ENCODE data around the gene CFAP100. TPM values are rescaled to one million over a fixed set of nuclear protein-coding genes. Genes with fewer than 3 reads are reported as not detected.

CFAP100 gene
- total RNA-seq, 4 donors from 2014 or later, result not detected

DNA sequence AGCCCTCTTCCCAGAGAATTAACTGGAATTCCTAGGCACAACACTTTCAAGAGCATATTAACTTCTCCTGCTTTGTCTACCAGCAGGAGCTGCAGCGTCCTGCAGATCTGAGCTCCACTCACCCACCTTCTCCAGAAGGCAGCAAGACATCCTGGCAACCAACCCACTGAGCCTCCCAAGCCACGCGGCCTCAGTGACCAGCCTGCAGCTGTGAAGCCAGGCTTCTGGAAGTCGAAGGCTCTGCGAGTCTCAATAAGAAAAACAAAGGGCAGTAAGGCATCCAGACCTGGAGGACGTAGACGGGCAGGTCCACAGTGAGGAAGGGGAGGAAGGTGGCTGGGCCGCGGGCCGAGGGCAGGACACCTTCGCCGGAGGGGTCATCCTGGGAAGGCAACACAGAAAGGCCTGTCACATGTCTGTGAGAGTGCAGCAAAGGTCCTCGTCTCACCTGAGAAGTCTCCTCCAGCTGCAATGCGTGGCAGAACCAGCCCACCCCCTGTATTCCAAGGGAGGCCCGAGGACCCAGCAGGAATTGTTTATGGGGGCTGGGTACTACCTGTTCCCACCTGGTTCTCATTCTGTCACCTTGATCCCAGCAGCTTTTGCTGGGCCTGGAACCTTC is 44.7 kb downstream of the CFAP100 start:
- intact Hi-C loops (cut with DNase I; ENCODE audit: low total_unique reads) (no loop called here), in situ Hi-C loops (cut with MboI; ENCODE audit: low pct_ligation_motif_present in 1 of 4, low pct_unique_long_range_greater_than_20kb in 1 of 4, low sequenced_read_pairs in 3 of 4) (no loop called here)
- 91 to 100% methylated on average over 1 to 15 of the region's 15 CpGs for WGBS, 2 donors (ENCODE audit: low coverage in 1 of 2)
- Histone ChIP-seq H3K9me3 (no peaks in the 10 kb centered on the region), H3K27ac (no peak overlapping the region), H3K4me1 (no peaks in the 10 kb centered on the region), H3K4me3 (no peak overlapping the region), H3K27me3 (no peaks in the 10 kb centered on the region), H3K36me3 (peaks cover 0 to 9% (median 2%) of the 10 kb centered on the region in 4 donors)
- no peak for DNase-seq
- TF ChIP-seq EP300 (IDR thresholded peaks at IDR 0.05; ENCODE audit: low read depth), result no peak

DNA sequence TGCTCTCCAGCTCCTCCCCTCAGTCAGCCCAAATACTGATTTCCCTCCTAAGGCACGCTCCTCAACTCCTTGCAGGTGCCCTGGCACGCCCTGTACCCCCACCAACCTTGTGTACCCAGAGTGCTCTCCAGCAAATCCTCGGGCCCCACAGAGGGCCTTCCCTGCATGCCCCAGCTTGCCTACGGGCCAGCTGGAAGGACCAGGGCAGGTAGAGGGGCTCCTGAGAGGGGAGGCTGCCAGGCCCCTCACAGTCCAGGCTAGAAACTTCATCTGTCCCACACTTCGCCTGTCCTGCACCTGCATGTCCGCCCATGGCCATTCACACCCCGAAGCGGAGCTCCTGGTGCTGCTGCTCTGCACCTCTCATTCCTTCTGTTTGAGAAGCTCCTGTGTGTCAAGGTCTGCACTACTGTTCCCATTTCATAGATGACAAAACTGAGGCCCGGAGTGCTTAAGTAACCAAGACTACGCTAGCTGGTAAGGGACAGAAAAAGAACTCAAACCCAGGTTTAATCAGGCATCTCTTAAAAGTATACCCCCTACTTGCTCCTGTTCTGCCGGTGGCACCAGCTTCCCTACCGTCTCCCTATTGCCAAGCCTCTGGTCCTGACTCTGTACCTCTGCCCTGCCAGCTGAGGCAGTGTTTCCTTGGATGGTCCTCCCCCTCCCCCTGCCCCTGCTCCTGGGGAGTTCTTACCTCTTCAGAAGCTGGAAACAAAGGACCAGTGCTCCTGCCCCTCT is 45.4 kb downstream of the CFAP100 start:
- Histone ChIP-seq H3K36me3 (peaks cover 0 to 9% (median 2%) of the 10 kb centered on the region in 4 donors), H3K27ac (no peak overlapping the region), H3K27me3 (no peaks in the 10 kb centered on the region), H3K4me3 (no peak overlapping the region), H3K4me1 (no peaks in the 10 kb centered on the region), H3K9me3 (no peaks in the 10 kb centered on the region)
- intact Hi-C loops (cut with DNase I; ENCODE audit: low total_unique reads) (no loop called here), in situ Hi-C loops (cut with MboI; ENCODE audit: low pct_ligation_motif_present in 1 of 4, low pct_unique_long_range_greater_than_20kb in 1 of 4, low sequenced_read_pairs in 3 of 4) (no loop called here)
- TF ChIP-seq POLR2AphosphoS5 (IDR thresholded peaks at IDR 0.05) (no peak), POLR2A (IDR thresholded peaks at IDR 0.05) (no peak), EP300 (IDR thresholded peaks at IDR 0.05; ENCODE audit: low read depth) (no peak)
- TF ChIP-seq, protein P1, sequence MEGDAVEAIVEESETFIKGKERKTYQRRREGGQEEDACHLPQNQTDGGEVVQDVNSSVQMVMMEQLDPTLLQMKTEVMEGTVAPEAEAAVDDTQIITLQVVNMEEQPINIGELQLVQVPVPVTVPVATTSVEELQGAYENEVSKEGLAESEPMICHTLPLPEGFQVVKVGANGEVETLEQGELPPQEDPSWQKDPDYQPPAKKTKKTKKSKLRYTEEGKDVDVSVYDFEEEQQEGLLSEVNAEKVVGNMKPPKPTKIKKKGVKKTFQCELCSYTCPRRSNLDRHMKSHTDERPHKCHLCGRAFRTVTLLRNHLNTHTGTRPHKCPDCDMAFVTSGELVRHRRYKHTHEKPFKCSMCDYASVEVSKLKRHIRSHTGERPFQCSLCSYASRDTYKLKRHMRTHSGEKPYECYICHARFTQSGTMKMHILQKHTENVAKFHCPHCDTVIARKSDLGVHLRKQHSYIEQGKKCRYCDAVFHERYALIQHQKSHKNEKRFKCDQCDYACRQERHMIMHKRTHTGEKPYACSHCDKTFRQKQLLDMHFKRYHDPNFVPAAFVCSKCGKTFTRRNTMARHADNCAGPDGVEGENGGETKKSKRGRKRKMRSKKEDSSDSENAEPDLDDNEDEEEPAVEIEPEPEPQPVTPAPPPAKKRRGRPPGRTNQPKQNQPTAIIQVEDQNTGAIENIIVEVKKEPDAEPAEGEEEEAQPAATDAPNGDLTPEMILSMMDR (IDR thresholded peaks at IDR 0.05), result no peak
- no peak for DNase-seq
- WGBS, 2 donors (ENCODE audit: low coverage in 1 of 2), result 90% methylated on average over 12 of the region's 12 CpGs; no CpG with 5 or more reads in 1 of the 2 donors

DNA sequence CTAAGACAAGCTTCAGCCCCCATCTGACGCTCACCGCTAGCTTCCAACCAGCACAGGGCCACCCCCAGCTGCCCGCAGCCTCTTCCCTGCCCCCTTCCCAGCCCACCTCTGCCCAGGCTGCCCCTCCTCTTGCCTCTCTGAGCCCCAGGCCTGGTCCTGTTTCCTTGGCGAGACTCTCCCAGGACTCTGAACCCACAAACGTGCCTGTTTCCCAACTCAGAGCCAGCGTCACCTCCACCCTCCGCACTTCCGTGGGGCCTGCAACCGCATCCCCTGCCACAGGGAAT is 45.9 kb downstream of the CFAP100 start:
- Histone ChIP-seq H3K36me3 (peaks cover 0 to 9% (median 2%) of the 10 kb centered on the region in 4 donors), H3K27me3 (no peaks in the 10 kb centered on the region), H3K9me3 (no peaks in the 10 kb centered on the region), H3K4me3 (no peak overlapping the region), H3K4me1 (no peaks in the 10 kb centered on the region), H3K27ac (no peak overlapping the region)
- intact Hi-C loops (cut with DNase I; ENCODE audit: low total_unique reads) (no loop called here), in situ Hi-C loops (cut with MboI; ENCODE audit: low pct_ligation_motif_present in 1 of 4, low pct_unique_long_range_greater_than_20kb in 1 of 4, low sequenced_read_pairs in 3 of 4) (no loop called here)
- no peak for TF ChIP-seq EP300 (IDR thresholded peaks at IDR 0.05; ENCODE audit: low read depth)
- TF ChIP-seq POLR2A (IDR thresholded peaks at IDR 0.05), result no peak
- TF ChIP-seq, protein P1 (IDR thresholded peaks at IDR 0.05), result no peak
- TF ChIP-seq POLR2AphosphoS5 (IDR thresholded peaks at IDR 0.05), result no peak
- DNase-seq, result no peak
- WGBS, 2 donors (ENCODE audit: low coverage in 1 of 2), result 90 to 96% methylated on average over 4 to 9 of the region's 9 CpGs

DNA sequence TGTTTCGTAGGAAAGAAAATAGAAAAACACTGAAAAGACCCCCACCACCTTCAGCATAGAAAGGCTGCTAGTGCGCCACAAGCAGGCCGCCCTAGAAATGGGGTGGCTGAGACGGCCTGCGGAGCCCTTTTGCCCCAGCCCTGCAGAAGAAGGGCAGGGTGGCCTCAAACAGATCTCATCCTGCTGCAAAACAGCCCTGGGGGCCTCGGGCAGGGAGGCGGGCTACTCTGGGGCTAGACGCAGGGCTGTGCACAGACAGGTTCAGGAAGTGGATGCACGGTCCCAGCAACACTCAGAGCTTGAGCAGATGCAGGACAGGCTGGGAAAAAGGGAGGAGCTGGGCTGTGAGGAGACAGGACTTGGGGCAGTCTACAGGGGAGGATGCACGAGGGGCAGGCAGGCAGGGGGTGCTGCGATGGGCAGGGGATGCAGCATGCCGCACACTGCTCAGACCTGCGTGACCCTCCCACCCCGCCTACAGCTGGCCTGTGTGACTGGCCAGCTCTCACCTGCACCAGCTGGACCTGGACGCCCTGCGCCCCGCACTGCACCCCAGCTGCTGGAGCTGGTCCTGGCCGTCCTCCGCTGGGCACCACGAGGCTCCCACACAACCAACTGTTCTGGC is 46.7 kb downstream of the CFAP100 start:
- Histone ChIP-seq H3K36me3 (peaks cover 0 to 6% (median 2%) of the 10 kb centered on the region in 4 donors), H3K4me3 (no peak overlapping the region), H3K9me3 (no peaks in the 10 kb centered on the region), H3K4me1 (no peaks in the 10 kb centered on the region), H3K27me3 (no peaks in the 10 kb centered on the region), H3K27ac (no peak overlapping the region)
- WGBS, 2 donors (ENCODE audit: low coverage in 1 of 2), result 91 to 95% methylated on average over 5 to 20 of the region's 20 CpGs
- DNase-seq, result no peak
- TF ChIP-seq EP300 (IDR thresholded peaks at IDR 0.05; ENCODE audit: low read depth), result no peak
- no peak for TF ChIP-seq POLR2AphosphoS5 (IDR thresholded peaks at IDR 0.05)
- no peak for TF ChIP-seq POLR2A (IDR thresholded peaks at IDR 0.05)
- TF ChIP-seq, protein P1 (IDR thresholded peaks at IDR 0.05), result no peak
- intact Hi-C loops (cut with DNase I; ENCODE audit: low total_unique reads), result no loop called here
- in situ Hi-C loops (cut with MboI; ENCODE audit: low pct_ligation_motif_present in 1 of 4, low pct_unique_long_range_greater_than_20kb in 1 of 4, low sequenced_read_pairs in 3 of 4), result no loop called here

Data from transverse colon (tissue), 4 donors.